ENCODE results near the gene HIP1. TPM values are rescaled to one million over a fixed set of nuclear protein-coding genes. Genes with fewer than 3 reads are reported as not detected.

Gene HIP1
- total and polyA plus RNA-seq, 9 of the 15 experiments (the other 6 are each of a cell fraction or from before 2014, with no cell fraction given) = 2.4 to 13.7 (median 9.5) TPM

GRCh38 chr7:75734586-75735458, 3.9 kb downstream of the HIP1 start (continued):
- TF ChIP-seq SMARCB1 (IDR thresholded peaks at IDR 0.05; ENCODE audit: insufficient read length, low read depth) (no peak), TEAD2 (tag; IDR thresholded peaks at IDR 0.05) (0 out of 2 replicates have a peak, but pooled peaks have one; percentile 54), ZNF449 (CRISPR knock-in tag; IDR thresholded peaks at IDR 0.05) (no peak), MED1 (CRISPR knock-in tag; IDR thresholded peaks at IDR 0.05; ENCODE audit: borderline replicate concordance) (no peak), ZNF124 (CRISPR knock-in tag; IDR thresholded peaks at IDR 0.05) (no peak), CBFA2T3 (IDR thresholded peaks at IDR 0.05) (peak; percentile 77), POLR2H (tag; IDR thresholded peaks at IDR 0.05; ENCODE audit: low read depth) (no peak), ARHGAP35 (IDR thresholded peaks at IDR 0.05; ENCODE audit: partially characterized antibody) (no peak), ZBTB34 (CRISPR knock-in tag; IDR thresholded peaks at IDR 0.05) (no peak), MGA (IDR thresholded peaks at IDR 0.05) (peak; percentile 85; the same call in 1 of the 2 replicates)
